ENCODE results near the gene KRT81.
"Not testable (repeated sequence)": the region's sequence is repeated elsewhere in the genome, so short reads cannot be mapped to it uniquely, and the experiment has no call there.

The KRT81 gene

DNA sequence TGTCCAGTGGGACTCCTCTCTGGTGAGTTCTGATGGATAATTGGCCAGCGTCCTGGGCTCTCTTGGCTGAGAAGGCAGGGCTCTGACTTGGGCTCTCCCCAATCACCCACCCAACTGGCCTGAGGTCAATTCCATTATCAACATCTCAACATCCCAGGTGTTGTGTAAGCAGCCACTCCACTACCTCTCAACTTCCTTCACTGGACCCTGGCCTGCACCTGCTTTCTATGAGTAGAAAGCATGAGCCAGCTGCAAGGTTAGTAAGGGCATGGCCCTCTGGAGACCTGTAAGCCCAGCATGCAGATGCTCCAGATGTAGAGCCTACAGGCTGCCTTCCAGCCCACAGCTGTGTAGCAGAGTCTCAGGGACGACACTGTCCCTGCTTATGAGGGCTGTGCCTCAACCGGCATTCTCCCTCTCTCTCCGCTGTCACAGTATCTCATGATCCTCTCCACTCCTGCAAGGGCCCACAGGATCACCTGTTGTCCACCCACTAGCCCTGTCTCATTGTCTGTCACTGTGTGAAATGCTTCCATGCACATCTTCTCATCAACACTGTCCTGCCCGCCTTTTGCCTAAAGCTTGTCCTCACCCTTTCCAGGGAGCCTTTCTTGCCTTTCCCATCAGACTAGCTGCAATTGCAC lies 5.4 kb upstream of the KRT81 start:
- DNase-seq (ENCODE audit: low read depth in 2 of 2): no peak

DNA sequence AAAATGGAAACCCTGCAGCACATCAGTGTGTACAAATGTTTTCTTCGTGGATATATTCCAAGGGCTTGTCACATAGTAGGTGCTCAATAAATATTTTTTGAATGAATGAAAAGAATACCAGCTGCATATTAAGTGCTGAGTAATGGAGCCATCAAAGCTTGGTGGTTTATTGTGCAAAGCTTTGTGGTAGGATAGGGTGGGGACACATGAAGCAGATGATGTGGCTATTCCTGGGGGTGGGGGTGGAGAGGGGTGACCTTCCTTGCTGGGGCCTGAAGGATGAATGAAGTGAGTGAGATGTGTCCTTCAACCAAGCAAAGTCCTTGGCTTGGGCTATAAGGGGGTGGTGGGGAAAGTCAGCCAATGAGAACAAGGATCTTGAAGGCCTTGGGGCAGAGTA lies 4.3 kb upstream of the KRT81 start:
- no peak for DNase-seq (ENCODE audit: low read depth in 2 of 2)

DNA sequence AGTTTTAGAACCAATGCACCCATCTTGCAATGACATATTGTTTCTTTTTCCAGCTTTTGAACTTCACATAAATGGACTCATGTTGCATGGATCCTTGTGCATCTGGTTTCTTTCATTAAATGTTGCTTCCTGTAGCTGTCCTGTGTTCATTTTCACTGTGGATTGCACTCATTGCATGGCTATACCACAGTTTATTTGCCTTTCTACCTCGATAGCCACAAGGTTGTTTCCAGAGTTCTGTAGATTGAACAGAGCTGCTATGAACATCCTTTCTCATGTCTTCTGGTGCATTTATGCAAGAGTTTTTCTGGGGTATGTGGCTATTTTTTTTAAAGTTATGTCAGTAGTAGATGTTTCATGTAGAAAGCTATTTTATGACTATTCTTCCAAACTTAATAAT lies 3.5 kb upstream of the KRT81 start:
- DNase-seq (ENCODE audit: low read depth in 2 of 2): no peak

DNA sequence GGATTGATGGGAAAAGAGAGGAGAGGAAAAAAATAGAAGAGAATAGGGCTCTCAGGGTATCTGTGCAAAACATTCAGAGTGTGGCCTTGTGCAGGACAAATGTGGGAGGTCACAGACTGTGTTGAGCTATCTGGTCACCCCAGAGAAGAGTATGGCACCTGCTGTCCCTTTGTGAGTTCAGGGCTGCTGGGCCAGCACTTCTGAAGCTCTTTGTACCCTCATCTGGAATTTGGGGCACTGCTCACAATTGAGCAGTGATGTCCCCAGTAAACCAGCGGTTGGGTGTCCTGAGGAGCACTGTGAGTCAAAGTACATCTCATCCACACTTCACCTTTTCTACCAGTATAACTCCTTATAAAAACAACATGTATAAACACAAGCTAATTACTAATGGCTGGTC lies 2.6 kb upstream of the KRT81 start:
- no peak for DNase-seq (ENCODE audit: low read depth in 2 of 2)

DNA sequence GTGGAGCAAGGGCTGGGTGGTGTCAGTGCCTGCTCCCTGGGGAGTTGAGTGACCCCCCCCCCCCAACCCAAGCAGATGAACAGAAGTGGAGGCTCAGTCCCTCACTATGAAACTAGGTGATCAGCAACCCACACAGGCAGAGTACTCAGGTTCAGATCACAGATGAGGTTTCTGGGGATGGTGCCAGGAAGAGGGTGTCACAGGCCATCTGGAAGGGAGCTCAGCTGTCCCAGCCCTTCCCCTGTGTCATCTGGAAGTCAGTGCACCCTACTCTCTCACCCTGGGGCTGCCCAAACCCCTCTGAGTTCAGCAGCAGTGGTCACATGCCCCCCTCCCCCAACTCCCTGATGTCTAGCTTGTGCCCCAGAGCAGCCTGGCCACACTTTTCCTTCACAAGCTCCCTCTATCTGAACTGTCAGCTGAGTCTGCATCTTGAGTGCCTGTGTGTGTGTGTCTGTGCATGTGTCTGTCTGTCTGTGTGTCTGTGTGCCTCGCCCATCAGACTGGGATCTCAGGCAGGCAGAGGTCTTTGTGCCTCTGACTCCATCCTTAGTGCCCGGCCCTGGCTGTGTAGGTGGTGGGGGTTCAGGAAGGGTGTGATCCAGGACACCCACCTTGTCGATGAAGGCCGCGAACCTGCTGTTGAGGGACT lies 725 bp downstream of the KRT81 start:
- not testable (repeated sequence) for DNase-seq (ENCODE audit: low read depth in 2 of 2)

DNA sequence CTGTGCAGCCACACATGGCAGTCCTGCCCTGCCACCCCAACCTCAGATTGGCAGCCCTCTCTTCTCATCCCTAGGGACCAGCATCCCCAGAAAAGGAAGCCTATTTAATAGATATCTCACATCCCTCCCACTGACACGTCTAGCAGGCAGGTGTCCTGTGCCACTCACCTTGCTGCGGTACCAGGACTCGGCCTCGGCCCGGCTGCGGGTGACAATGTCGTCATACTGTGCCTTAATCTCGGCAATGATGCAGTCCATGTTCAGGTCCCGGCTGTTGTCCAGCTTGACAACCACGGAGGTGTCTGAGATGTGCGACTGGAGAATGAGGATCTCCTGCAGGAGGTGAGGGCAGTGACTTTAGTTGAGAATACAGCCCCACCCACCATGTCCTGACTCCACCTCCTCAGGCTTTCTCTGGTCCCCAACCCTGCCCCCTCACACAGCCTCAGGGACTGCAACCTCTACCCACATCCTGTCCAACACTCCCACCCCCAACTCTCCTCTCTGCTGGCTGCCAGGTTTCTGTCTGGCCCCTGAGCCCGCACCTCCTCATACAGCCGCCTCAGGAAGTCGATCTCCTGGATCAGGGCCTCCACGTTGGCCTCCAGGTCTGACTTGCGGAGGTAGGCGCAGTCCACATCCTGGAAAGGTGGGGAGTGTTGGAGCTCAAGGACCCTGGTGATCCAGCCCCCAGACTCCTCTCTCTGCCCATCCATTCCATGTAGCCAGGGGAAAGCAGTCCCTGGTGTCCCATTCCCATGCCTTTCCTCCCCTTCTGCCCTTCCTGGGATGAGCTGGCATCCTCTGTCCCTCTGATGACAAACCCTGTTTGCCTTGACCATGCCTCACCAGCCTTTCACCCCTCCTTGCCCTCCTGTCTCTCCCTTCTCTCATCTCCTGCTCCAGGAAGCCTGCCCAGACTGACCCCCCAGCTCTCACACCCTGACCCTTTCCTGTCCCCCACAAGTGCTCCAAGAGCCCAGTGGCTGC lies 3.2 kb downstream of the KRT81 start:
- not testable (repeated sequence) for DNase-seq (ENCODE audit: low read depth in 2 of 2)

DNA sequence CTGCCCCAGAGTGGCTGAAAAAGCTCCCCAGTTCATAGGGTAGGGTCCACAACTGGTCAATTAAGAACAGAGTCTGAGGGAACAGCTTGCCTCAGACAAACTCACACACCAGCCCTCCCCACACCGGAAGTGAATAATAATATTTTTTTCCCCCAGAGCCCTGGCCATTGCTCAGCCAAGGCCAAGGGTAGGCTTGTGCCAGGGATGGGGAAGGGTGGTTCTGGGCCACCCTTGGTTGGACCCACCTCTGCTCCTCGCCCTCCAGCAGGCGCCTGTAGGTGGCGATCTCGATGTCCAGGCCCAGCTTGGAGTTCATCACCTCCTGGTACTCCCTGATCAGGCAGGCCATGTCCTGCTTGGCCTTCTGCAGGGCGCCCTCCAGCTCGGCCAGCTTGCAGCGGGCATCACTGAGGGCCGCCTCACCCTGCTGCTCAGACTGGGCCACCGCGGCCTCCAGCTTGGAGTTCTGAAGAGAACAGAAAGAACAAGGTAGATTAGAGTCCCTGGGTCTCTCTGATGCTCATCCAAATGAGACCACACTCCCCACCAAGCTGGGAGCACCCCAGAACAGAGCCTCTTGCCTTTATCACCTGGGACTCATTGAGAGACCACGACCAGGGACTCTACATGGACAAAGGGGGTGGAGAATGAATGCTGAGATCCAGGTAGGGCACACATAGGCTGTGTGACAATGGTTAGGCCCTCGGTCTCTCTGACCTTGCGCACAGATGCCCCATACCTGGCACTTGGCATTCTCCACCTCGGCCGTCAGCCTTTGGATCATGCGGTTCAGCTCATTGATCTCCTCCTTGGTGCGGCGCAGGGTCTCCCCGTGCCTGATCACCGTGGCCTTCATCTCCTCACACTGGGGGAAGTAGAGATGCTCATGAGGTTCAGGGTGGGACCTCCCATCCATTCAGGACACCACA lies 4.2 kb downstream of the KRT81 start:
- DNase-seq (ENCODE audit: low read depth in 2 of 2): not testable (repeated sequence)

DNA sequence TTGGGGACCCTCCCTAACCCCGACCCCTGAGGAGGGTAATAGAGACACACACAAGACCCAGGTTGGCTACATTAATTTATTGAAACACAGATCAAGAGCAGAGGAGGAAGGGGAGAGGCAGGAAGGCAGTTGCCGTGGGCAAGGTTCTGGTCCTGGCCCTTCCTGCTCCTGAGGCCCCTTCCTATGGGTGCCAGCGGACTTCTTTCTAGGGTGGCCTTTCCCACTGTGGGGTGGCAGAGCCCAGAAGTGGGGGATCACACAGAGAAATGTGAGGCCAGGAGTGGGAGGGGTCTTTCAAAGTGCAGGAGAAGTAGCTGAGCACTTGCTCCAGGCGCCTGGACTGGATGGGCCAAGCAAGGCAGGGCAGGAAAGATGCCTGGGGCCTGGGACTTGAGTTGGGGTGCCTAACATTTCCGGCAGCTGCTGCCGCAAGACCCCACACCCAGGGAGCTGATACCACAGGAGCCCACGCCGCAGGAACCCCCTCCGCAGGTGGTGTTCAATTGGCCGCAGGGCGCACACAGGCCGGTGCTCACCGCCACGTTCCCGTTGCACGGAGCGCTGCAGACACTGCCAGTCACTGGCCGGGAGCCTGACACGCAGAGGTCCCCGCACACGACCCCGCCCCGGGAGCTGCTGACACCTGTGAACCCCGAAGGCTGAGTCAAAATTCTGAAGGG lies 5.3 kb downstream of the KRT81 start:
- DNase-seq (ENCODE audit: low read depth in 2 of 2): no peak

DNA sequence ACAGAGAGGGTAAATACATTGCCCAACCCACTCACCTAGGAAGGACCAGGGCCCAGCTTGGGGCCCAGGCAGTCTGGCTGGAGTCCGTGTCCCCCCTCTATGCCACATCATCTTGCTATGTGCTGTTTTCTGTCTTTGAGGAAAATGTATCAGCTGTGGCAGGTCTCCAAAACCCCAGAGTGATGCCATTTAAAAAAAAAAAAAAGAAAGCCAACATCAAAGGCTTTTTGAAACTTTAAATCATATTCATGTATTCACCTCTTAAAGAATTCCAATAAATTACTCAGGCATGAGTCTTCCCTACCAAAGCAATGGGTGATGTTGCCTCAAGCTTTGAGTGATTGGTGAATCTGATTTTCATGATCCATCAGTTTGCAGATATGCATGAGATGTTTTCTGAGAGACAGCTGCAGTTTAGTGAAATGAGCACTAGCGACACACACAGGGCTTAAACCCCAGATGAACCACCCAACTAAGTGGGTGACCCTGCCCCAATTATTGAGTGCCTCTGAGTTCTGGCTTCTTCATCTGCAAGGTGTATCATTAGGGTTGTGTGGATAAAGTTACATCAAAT lies 6.1 kb downstream of the KRT81 start:
- peak; percentile 17 to 18 for DNase-seq (ENCODE audit: low read depth in 2 of 2)

DNA sequence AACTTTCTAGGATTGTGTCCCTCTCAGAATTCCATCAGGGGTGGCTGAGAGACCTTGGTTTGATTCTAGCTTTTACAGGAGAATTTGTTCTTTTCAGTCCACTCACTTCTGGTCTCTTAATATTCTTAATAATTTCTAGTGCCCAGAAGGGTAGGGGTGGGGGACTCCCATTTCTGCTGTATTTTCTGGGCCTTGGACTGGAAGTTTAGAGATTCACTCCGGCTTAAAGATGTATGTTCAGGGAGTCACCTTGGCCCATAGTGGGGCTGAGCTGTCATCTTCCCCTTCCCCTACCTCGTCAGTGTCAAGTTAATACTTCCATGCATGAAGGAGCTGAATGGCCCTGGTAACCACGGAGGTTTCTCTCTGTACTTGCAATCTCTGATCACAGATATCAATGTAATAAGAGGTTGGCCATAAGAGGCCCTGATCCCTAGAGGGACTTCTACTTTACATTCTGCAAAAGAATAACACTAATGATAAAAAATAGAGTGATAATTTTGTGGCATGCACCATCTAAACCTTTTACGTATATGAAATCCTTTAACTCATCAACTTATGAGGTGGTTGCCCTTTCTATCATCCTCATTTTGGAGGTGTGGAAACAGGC lies 6.7 kb downstream of the KRT81 start:
- no peak for DNase-seq (ENCODE audit: low read depth in 2 of 2)

DNA sequence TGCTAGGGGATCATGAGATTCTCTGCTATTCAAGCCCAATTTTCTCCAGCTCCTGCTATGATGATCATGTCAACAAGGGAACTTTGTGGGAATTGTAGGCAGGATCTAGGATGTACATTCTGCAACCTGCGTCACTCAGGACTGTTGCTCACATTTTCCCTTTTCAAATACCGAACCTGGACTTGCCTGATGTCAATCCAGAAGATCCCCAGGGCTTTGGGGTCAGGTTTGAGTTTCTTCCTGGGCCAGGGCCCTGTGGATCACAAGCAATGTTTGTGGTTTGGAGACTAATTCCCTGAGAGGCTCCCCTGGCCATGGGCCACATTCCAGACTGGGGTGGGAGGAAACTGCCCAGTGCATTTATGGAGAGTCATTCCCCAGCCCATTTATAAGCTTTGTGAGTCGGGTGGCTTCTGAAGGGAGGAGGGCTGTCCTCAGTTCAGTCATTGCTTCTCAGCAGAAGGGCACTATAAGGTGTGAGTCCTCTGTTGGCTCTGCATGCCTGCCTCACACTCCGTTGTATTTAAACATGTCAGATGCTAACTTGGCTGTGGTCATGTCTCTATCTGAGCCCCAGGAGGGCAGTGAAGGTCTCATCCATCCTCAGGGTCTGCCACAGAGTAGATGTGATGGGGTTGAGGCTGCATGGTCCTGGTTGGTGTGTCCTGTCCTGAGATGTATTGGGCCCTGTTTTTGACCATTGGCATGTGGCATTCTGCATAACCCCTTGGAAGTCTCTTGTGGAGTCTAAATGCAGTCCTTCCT lies 10.4 kb downstream of the KRT81 start:
- DNase-seq (ENCODE audit: low read depth in 2 of 2): peak; percentile 91

DNA sequence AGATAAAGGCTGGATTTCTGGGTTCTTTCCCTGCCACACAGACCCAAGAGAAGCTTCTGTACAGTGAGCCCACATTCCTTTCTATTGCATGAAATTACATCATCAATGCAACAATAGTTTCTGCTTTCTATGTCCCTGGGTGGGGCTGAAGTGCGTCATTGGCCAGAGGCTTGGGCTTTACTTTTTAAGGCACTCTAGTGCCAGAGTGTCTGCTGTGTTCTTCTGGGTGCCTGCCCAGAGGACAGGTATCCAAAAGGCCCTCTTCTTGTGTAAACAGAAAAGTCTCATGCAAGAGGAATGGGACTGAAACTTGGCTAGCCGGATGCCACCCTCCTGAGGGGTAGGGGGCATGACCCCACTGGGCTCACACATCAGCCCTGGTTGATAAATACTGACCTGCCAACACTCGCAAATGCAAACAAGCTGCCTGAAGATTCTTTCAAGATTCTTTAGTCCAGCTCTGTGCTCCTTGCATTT lies 11.0 kb downstream of the KRT81 start:
- DNase-seq (ENCODE audit: low read depth in 2 of 2): peak; percentile 78 to 82

DNA sequence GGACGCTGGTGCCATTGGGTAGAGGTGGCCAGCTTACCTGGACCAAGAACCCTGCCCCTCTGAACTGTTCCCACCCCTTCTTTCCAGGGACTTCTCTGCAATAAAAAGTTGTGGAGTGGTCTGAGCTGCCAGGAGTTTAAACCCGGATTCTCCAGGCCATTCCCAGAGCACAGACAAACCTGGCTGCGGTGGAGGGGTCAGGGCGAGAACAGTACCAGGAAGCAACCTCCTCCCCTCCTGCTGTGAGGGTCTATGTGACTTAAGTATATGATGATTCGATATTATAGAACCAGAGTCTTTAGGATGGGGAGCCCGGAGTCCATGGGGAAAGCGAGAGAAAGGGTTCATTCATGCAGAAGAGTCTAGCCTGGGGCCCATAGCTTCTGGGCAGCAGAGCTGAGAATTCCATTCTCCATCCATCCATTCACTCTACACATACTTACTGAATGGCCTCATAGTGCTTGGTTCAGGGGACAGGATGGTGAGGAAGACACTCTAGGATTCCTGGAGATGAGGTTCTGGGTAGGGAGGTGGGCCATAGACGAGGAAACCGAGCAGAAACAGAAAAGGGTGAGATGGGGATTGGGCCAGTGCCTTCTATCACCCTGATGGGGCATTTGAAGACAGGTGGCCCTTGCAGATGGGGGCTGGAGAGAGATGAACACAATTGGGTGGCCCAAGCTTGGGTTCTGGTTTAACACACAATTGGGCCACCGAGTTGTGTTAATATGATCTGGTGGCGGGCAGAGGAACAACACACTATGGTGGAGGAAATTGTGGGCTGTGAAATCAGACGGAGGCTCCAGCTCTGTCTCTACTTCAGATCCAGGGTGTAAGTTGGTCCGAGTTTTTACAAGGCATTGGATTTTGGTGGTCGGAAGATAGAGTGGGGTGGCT lies 11.7 kb downstream of the KRT81 start:
- no peak for DNase-seq (ENCODE audit: low read depth in 2 of 2)

DNA sequence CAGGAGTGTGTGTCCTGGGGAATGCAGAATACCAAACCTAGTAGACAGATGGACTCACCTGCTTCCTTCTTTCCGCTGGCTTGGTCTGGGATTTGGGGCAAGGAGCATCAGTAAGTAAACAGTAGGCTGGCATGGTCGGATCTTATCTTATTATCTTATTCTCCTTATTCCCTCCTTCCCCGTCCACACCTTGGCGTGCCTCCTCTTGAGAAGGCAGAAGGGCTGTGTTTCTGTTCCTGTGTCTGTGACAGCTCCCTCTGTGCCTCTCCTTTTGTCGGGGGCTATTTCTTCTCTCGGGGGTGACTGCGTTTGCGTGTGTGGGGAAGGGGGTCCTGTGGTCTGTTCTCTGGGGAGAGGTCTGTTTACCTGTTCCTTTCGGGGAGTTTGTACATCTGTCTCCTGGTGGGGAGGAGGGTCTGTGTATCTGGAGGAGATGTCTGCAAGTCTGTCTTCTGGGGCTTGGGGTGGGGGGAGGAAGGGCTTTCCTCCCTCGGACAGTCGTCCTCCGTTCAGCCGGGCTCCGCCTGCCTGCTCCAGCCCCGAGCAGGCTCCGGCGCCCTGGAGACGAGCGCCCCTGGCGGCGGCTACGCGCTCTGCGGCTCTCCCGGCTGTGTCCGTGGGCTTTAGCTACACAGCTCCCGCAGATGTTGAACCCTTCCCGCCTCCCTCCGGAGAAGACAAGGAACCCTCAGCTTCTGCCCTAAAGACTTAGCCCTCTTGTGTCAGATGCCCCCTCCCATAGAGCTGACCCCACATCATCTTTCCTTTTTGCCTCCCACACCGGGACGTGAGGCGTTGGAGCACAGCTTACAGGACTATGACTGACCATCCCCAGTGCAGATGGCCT lies 12.5 kb downstream of the KRT81 start:
- peak; percentile 32 to 35 for DNase-seq (ENCODE audit: low read depth in 2 of 2)

DNA sequence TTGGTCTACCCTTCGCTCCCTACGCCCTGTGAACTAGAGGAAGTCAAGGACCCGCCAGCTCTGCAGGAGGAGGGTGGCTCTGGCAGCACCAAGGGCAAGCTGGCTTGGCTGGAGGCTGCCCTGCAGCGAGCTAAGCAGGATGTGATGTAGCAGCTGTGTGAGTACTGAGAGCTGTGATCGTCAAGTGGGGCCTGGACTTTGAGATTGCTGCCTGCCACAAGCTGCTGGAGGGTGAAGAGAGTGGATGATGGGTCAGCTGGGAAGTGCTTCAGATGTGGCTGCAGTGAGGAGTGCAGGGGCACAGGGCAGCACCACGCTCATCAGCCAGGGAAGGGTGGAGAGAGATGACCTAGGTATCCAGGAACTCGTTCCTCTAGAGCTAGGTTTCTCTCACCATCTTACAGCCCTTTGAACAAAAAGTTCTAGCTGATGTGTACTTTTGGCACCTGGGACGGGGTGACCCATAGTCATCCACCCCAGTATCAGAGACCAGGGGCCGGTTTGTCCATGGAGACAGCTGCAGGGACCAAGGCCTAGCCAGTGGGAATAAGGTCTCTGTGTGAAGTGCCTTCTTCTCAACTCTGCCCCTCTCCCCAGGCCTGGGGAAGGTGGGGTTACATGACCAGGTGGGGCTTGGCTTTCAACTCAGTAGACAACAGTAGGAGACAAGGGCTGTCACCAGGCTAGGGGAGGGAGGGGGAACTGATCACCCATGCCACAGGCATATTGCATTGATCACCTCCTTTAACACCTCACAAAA lies 13.7 kb downstream of the KRT81 start:
- no peak for DNase-seq (ENCODE audit: low read depth in 2 of 2)

DNA sequence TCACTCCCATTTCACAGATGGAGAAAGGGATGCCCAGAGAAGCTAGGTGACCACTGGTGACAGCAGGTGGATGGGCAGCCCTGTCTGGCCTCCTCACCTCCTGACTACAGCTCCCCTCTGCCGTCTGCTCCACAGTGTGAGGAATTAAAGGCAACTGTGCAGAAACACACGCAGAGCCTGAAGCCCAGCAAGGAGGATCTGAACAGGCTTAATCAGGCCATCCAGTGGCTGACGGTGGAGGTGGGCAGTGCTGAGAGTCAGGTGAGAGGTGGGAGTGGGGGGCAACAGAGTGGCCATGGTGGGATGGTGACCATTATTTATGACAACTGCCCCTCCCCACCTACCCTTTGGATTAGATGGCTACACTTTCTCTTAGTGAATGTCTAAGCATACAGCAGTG lies 15.6 kb downstream of the KRT81 start:
- DNase-seq (ENCODE audit: low read depth in 2 of 2): no peak
